ENCODE data around the gene SLC25A22. TPM values are rescaled to one million over a fixed set of nuclear protein-coding genes. Genes with fewer than 3 reads are reported as not detected.

The SLC25A22 gene
- total RNA-seq, 2 experiments from 2014 or later, result 45.9 to 49.1 TPM

- POLR2A ChIA-PET, result no interaction called here
- Mint-ChIP-seq H3K4me3 (no peak overlapping the region), H3K27ac (no peak overlapping the region), H3K27me3 (no peaks in the 10 kb centered on the region), H3K9me3 (no peaks in the 10 kb centered on the region), H3K4me1 (peaks cover 18% of the 10 kb centered on the region), H3K36me3 (ENCODE audit: low read depth) (no peaks in the 10 kb centered on the region)
- CTCF ChIA-PET, result interaction anchor here (0.6 kb wide), 1 partner anchor 285 kb away, joined by 4 read pairs; no protein-coding TSS in a partner anchor
- no peak for DNase-seq
Observed at GRCh38 chr11:742571-743201, 55.4 kb downstream of the SLC25A22 start.

- Mint-ChIP-seq H3K4me3 (no peak overlapping the region), H3K4me1 (peaks cover 23% of the 10 kb centered on the region), H3K27ac (no peak overlapping the region), H3K27me3 (no peaks in the 10 kb centered on the region), H3K9me3 (no peaks in the 10 kb centered on the region), H3K36me3 (ENCODE audit: low read depth) (no peaks in the 10 kb centered on the region)
- CTCF ChIA-PET, result interaction anchor here (1.0 kb wide), 1 partner anchor 9 kb away, joined by 3 read pairs; no protein-coding TSS in a partner anchor
- POLR2A ChIA-PET, result no interaction called here
- no peak for DNase-seq
Observed at GRCh38 chr11:742156-742546, 55.9 kb downstream of the SLC25A22 start.

Other genes starting within 250 kb of the SLC25A22 start
- gene LMNTD2, start 237.5 kb downstream of the SLC25A22 start, total RNA-seq, result 1 to 10 TPM; 3.4 to 4.8 TPM
- gene RASSF7, start 237.3 kb downstream of the SLC25A22 start, total RNA-seq, result 10 to 100 TPM; 30.7 to 38.1 TPM
- 10 to 100 TPM; 46.8 to 48.6 TPM for gene PHRF1, start 221.8 kb downstream of the SLC25A22 start, total RNA-seq
- gene IRF7, start 182.3 kb downstream of the SLC25A22 start, total RNA-seq, result 100 to 1,000 TPM; 152 to 154 TPM
- not detected for gene CDHR5, start 173.3 kb downstream of the SLC25A22 start, total RNA-seq
- gene SCT, start 171.1 kb downstream of the SLC25A22 start, total RNA-seq, result not detected
- gene DRD4, start 161.0 kb downstream of the SLC25A22 start, total RNA-seq, result under 1 TPM; 0.21 to 0.30 TPM
- 10 to 100 TPM; 44.0 to 48.8 TPM for gene DEAF1, start 103.1 kb downstream of the SLC25A22 start, total RNA-seq
- 10 to 100 TPM; 39.1 to 44.7 TPM for gene TMEM80, start 102.5 kb downstream of the SLC25A22 start, total RNA-seq
- gene EPS8L2, start 92.0 kb downstream of the SLC25A22 start, total RNA-seq, result 10 to 100 TPM in 1 of 2 experiments, 1 to 10 TPM in 1; 7.8 to 11.9 TPM
- 100 to 1,000 TPM; 219 to 268 TPM for gene TALDO1, start 50.8 kb downstream of the SLC25A22 start, total RNA-seq
- gene GATD1, start 20.8 kb downstream of the SLC25A22 start, total RNA-seq, result 10 to 100 TPM; 58.2 to 62.1 TPM
- under 1 TPM; 0.20 to 0.60 TPM for gene CEND1, start 8.2 kb downstream of the SLC25A22 start, total RNA-seq
- 10 to 100 TPM; 47.9 to 60.4 TPM for gene PIDD1, start 7.0 kb upstream of the SLC25A22 start, total RNA-seq
- 1,000 to 10,000 TPM; 1,927 to 2,229 TPM for gene RPLP2, start 11.7 kb upstream of the SLC25A22 start, total RNA-seq
- gene PNPLA2, start 20.6 kb upstream of the SLC25A22 start, total RNA-seq, result 10 to 100 TPM; 68.9 to 71.9 TPM
- gene CRACR2B, start 29.6 kb upstream of the SLC25A22 start, total RNA-seq, result 1 to 10 TPM; 7.7 to 8.1 TPM
- gene CD151, start 34.7 kb upstream of the SLC25A22 start, total RNA-seq, result 10 to 100 TPM; 35.4 to 37.6 TPM
- gene POLR2L, start 44.2 kb upstream of the SLC25A22 start, total RNA-seq, result 10 to 100 TPM; 90.3 to 96.0 TPM
- gene TSPAN4, start 44.6 kb upstream of the SLC25A22 start, total RNA-seq, result 1 to 10 TPM; 7.7 to 7.9 TPM
- gene CHID1, start 112.5 kb upstream of the SLC25A22 start, total RNA-seq, result 10 to 100 TPM; 42.6 to 45.5 TPM
- 10 to 100 TPM; 60.1 to 66.7 TPM for gene AP2A2, start 127.6 kb upstream of the SLC25A22 start, total RNA-seq
- gene MUC6, start 238.4 kb upstream of the SLC25A22 start, total RNA-seq, result not detected

Measured in activated CD4-positive, alpha-beta T cell treated with anti-CD3 and anti-CD28 coated beads, Interleukin-2, amount 10 ng/mL, durations not matched to agents 7 days and 5 days (primary cell).